Measurements from ENCODE around the gene IL15RA.
"Not testable (repeated sequence)": the region's sequence is repeated elsewhere in the genome, so short reads cannot be mapped to it uniquely, and the experiment has no call there.

IL15RA gene

DNA sequence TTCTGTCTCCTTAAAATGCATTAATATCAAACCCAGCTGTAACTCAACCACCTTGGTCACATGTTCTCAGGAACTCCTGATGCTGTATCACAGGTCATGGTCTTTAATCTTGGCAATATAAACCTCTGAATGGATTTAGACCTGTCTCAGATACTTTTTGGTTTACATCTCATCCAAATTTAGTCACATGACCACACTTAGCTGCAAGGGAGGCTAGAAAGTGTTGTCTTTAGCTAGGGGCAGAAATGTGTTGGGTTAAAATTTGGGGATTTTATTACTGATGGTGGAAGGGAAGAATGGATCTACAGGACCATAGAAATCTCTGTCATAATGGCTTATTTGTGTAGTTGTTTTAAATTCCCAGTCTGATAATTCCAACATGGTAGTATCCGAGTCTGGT lies 29.6 kb upstream of the IL15RA start:
- H3K4me3 ChIP-seq (ENCODE audit: low read depth, low read length), result no peak overlapping the region
- no peak for TF ChIP-seq CTCF (IDR thresholded peaks at IDR 0.05; ENCODE audit: control insufficient read depth, extremely low read depth, insufficient read depth)
- no peak for DNase-seq (ENCODE audit: low read depth)

- no peak for TF ChIP-seq CTCF (IDR thresholded peaks at IDR 0.05; ENCODE audit: control insufficient read depth, extremely low read depth, insufficient read depth)
- no peak overlapping the region for H3K4me3 ChIP-seq (ENCODE audit: low read depth, low read length)
- DNase-seq (ENCODE audit: low read depth), result no peak
These were observed 29.2 kb upstream of the IL15RA start for GRCh38 chr10:6006546-6006945.

GRCh38 chr10:6005856-6006395 lies 28.6 kb upstream of the IL15RA start:
- no peak for DNase-seq (ENCODE audit: low read depth)
- no peak overlapping the region for H3K4me3 ChIP-seq (ENCODE audit: low read depth, low read length)
- no peak for TF ChIP-seq CTCF (IDR thresholded peaks at IDR 0.05; ENCODE audit: control insufficient read depth, extremely low read depth, insufficient read depth)

DNA sequence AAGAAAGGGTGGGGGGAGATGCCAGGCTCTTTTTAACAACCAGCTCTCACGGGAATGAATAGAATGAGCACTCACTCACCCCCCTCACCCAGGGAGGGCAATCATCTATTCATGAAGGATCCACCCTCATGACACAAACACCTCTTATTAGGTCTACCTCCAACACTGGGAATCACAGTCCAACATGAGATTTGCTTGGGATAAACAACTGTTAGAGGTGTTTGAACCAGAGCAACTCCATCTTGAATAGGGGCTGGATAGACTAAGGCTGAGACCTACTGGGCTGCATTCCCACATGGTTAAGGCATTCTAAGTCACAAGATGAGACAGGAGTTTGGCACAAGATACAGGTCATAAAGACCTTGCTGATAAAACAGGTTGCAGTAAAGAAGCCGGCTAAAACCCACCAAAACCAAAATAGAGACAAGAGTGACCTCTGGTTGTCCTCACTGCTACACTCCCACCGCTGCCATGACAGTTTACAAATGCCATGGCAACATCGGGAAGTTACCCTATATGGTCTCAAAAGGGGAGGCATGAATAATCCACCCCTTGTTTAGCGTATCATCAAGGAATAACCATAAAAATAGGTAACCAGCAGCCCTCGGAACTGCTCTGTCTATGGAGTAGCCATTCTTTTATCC lies 27.9 kb upstream of the IL15RA start:
- not testable (repeated sequence) for DNase-seq (ENCODE audit: low read depth); H3K4me3 ChIP-seq (ENCODE audit: low read depth, low read length)

DNA sequence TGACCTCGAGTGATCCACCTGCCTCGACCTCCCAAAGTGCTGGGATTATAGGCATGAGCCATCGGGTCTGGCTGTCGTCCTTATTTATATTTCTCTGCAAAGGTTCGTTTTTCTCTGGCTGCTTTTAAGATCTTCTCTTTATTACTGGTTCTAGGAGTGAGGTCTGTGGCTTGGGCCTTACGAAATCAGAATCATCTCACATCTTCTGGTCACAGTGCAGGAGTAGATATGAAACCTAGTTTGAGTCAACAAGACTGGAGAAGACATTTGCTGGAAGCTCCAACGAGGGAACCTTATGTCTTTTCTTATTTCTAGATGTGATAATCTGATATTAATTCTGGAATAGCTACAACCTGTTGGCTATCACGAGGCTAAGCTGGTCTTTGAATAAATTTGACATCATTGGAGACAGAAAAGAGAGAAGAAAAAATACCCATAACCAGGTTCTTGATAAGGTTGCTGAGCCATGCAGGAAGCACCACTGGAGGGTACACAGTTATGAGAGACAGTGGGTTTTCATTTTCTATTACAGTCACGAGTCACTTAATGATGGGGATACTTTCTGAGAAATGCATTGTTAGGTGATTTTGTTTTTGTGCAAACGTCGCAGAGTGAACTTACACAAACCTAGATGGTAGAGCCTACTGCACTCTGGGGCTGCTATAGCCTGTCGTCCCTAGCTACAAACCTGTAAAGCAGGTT lies 25.6 kb upstream of the IL15RA start:
- no peak for TF ChIP-seq CTCF (IDR thresholded peaks at IDR 0.05; ENCODE audit: control insufficient read depth, extremely low read depth, insufficient read depth)
- no peak for DNase-seq (ENCODE audit: low read depth)
- no peak overlapping the region for H3K4me3 ChIP-seq (ENCODE audit: low read depth, low read length)

DNA sequence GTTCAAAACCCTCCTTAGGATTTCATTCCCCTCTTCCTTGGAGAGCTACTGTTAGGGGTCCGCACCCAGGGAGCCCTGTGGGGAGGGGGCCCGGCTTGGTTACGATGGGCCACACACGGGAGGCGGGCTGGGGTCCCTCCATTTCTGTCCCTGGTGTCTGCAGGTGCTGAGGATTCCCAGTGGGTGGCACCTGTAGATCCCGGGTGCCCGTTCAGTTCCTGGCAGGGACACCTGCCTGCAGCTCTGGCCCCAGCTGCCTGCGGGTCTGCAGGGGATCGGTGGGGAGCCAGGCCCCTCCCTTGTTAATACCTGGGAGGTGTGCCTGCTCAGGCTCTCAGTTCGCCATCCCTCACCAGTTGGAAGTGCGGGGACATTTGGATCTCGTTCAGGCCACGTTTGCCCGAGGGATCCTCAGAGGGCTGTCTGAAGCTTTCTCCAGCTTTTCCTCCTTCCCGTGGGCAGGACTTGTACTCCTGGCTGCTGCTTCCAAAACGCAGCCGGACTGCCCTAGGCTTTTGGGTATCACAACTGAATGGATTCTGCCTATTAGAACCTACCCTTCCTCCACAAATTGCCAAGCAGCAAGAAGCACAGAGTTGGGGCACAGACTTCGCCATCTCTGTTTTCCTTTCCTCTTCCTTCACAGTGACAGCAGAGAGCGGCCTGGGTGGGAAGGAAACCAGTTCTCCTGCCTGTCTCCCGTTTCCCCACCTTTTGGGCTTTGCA lies 22.3 kb upstream of the IL15RA start:
- no peak overlapping the region for H3K4me3 ChIP-seq (ENCODE audit: low read depth, low read length)
- DNase-seq (ENCODE audit: low read depth), result no peak
- TF ChIP-seq CTCF (IDR thresholded peaks at IDR 0.05; ENCODE audit: control insufficient read depth, extremely low read depth, insufficient read depth), result no peak

DNA sequence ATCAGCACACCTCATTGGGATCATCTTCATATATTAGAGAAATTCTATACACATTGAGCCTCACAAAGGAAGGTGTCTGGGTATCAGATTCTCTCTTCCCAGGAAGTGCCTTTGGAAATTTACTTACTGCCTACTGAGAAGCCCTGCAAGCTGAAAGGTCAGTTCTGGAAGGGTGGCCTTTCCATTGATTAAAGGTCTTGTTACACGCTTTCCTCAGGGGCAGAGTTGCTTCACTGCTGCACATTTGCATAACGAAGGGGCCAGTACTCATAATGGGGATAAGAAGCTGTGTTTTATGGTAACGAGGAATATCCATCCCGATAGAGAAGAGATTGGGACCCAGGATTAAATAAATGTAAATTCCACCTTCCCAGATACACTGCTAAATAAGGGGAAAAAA lies 19.4 kb upstream of the IL15RA start:
- H3K4me3 ChIP-seq (ENCODE audit: low read depth, low read length), result no peak overlapping the region
- TF ChIP-seq CTCF (IDR thresholded peaks at IDR 0.05; ENCODE audit: control insufficient read depth, extremely low read depth, insufficient read depth), result no peak
- DNase-seq (ENCODE audit: low read depth), result no peak

Measured in LNCaP clone FGC (cell line).